Pancreas (tissue), 10 donors: ENCODE measurements around the gene PEX14. TPM values are rescaled to one million over a fixed set of nuclear protein-coding genes. Genes with fewer than 3 reads are reported as not detected.

Source experiments
- ATAC-seq, 4 donors: fragments of 200-7000 bp; cut with Tn5 transposase; one replicate each; pipeline versions ENCODE4 v1.8.0 to v1.9.1; 2020; ENCODE audit warnings: mild to moderate bottlenecking in 4 of 4, moderate library complexity in 4 of 4
- DNase-seq, 6 donors: peaks; one replicate each; pipeline ENCODE4 v3.0.0-alpha.2; 2020
- FAIRE-seq: peaks from 2 replicates; lab custom pipeline; 2012; peaks lifted over from hg19 to GRCh38; lab: Jason Lieb, UNC
- H3K27ac ChIP-seq, 4 donors: fragments of 200-600 bp; sonication (generic); 1 replicate in 3 of 4; 2 replicates in 1 of 4; pipeline versions ENCODE4 v1.5.0 to v1.8.0; 2020
- H3K27me3 ChIP-seq, 4 donors: fragments of 200-600 bp; one replicate each; pipeline ENCODE4 v1.8.0; 2021
- H3K36me3 ChIP-seq, 3 donors: fragments of 200-600 bp; sonication (generic) in 1 of 3; one replicate each; pipeline versions ENCODE4 v1.5.0 to v1.8.0; 2020 to 2021
- H3K4me1 ChIP-seq, 3 donors: fragments of 200-600 bp; one replicate each; pipeline ENCODE4 v1.8.0; 2021
- H3K4me3 ChIP-seq, 4 donors: fragments of 200-600 bp; sonication (generic) in 2 of 4; one replicate each; pipeline versions ENCODE4 v1.5.0 to v1.8.0; 2020 to 2021
- H3K9me3 ChIP-seq, 4 donors: fragments of 200-600 bp; one replicate each; pipeline ENCODE4 v1.8.0; 2021
- WGBS, 2 donors: extraction: QIAGEN DNeasy Blood & Tissue Kit; methylation state at CpG; one replicate each; pipeline ENCODE4 v1.1.7; 2013; 5-methylcytosine and 5-hydroxymethylcytosine counted together
- intact Hi-C, 3 donors: fragments of 100-400 bp; cut with DNase I; formaldehyde crosslinking; loops; one replicate each; pipeline versions ENCODE4 v1.11.1 to v1.14.2; 2022
- polyA plus RNA-seq, 2 donors: library from polyadenylated mRNA; stranded (reverse); fragments of 200-250 nt; gene quantifications; one replicate each; pipeline ENCODE4 v1.2.3, GENCODE V29; 2013
- total RNA-seq, 6 donors: library from RNA; stranded (reverse); fragmentation: NEBNext Ultra II Directional in 4 of 6; extraction: Animal tissue kit (Norgen Biotek cat#: 25700) in 4 of 6; gene quantifications; one replicate each; pipeline versions ENCODE4 v1.2.1 to v1.2.4, GENCODE V29; 2021 to 2023
- TF ChIP-seq, protein P1 (sequence below), 4 donors: fragments of 200-600 bp; sonication (generic) in 3 of 4; IDR thresholded peaks; one replicate each; pipeline versions ENCODE4 v1.5.0 to v1.8.0; 2021; ENCODE audit warnings: antibody characterized with exemption in 4 of 4
- donor health status: healthy with polysubstance abuse.
- donor health status: DM: no; HTN: no; CAD: no; lungs with moderate emphysema.
- donor health status: DM: no; HTN: no; CAD: no.
- donor health status: control.
- donor health status: control.
- donor health status: Bipolar disorder and iron deficiency.
- donor health status: DM: yes; HTN: yes; CAD: no.
- donor health status: DM: no; HTN: no; CAD: no.
- donor health status: DM: no; HTN: no; CAD: no.
- donor health status: DM: yes; HTN: yes; CAD: no.

The PEX14 gene
- total and polyA plus RNA-seq, 8 donors = 6.0 to 12.8 (median 8.2) TPM

DNA sequence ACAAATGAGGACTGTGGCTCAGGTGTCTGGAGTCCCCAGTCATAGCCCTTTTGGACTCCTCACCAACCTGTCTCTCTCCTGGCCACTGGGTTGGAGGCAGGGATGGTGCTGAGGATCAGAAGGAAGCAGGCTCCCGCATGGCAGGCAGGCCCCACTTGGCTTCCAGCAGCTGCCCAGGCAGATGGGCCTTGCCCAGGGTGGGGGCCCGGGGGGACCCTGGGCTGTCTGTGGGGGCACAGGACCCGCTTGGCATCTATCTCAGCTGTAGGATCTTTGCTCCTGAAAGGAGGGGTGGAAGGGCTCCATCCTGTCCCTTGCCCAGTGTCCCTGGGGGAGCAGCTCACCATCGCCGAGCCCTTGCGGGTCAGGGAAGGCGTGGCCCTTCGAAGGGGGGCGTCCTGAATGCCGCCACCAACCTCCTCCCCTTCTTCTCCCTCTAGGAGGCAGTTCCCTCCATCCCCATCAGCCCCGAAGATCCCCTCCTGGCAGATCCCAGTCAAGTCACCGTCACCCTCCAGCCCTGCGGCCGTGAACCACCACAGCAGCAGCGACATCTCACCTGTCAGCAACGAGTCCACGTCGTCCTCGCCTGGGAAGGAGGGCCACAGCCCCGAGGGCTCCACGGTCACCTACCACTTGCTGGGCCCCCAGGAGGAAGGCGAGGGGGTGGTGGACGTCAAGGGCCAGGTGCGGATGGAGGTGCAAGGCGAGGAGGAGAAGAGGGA, 154.5 kb downstream of the PEX14 start:
- intact Hi-C loops = no loop called here
- H3K4me3 ChIP-seq = no peak overlapping the region
- DNase-seq (peak in 2 of 6 donors; percentile 53 to 71), FAIRE-seq (no peak), ATAC-seq (peak in 2 of 4 donors; percentile 5 to 18)
- H3K4me1 ChIP-seq = peaks cover 0 to 3% (median 0%) of the 10 kb centered on the region in 3 donors
- H3K9me3 ChIP-seq = no peaks in the 10 kb centered on the region
- TF ChIP-seq, protein P1, sequence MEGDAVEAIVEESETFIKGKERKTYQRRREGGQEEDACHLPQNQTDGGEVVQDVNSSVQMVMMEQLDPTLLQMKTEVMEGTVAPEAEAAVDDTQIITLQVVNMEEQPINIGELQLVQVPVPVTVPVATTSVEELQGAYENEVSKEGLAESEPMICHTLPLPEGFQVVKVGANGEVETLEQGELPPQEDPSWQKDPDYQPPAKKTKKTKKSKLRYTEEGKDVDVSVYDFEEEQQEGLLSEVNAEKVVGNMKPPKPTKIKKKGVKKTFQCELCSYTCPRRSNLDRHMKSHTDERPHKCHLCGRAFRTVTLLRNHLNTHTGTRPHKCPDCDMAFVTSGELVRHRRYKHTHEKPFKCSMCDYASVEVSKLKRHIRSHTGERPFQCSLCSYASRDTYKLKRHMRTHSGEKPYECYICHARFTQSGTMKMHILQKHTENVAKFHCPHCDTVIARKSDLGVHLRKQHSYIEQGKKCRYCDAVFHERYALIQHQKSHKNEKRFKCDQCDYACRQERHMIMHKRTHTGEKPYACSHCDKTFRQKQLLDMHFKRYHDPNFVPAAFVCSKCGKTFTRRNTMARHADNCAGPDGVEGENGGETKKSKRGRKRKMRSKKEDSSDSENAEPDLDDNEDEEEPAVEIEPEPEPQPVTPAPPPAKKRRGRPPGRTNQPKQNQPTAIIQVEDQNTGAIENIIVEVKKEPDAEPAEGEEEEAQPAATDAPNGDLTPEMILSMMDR (IDR thresholded peaks at IDR 0.05) = no peak
- H3K27ac ChIP-seq = peak overlapping the region in 1 of 4 donors; percentile 11
- no peaks in the 10 kb centered on the region for H3K27me3 ChIP-seq
- 91 to 92% methylated on average over 25 of the region's 25 CpGs for WGBS, 2 donors
- H3K36me3 ChIP-seq = no peaks in the 10 kb centered on the region

DNA sequence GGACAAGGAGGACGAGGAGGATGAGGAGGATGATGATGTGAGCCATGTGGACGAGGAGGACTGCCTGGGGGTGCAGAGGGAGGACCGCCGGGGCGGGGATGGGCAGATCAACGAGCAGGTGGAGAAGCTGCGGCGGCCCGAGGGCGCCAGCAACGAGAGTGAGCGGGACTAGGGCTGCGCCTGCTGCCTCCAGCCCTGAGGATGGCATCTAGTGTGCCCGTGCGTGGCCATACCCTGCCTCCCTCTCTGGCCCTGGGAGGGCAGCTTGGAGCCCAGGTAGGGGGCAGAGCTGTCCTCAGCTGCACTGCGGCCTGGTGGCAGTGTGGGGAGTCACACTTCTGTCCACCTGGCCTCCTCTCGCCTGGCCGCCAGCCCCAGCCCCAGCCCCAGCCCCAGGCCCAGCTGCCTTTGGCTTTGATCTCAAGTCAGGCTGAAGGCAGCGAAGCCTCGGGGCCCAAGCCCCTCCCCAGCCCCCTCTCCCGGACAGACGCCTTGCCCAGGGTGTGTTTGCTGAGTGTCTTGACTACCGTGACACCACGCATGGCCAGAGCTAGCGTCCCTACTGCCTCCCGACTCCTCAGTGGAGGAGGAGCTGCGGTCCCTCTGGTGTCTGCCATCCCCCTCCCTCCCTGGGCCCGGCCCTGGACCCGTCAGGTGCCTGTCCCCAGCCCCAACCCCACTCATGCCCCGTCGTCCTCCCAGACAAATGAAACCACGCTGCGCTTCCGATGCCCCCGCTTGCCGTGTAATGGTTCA, 155.2 kb downstream of the PEX14 start:
- intact Hi-C loops = no loop called here
- H3K27me3 ChIP-seq = no peaks in the 10 kb centered on the region
- H3K36me3 ChIP-seq = no peaks in the 10 kb centered on the region
- peaks cover 0 to 3% (median 0%) of the 10 kb centered on the region in 3 donors for H3K4me1 ChIP-seq
- WGBS, 2 donors = 96 to 97% methylated on average over 30 to 36 of the region's 36 CpGs
- H3K9me3 ChIP-seq = no peaks in the 10 kb centered on the region
- no peak for FAIRE-seq
- H3K4me3 ChIP-seq = no peak overlapping the region
- H3K27ac ChIP-seq = no peak overlapping the region
- TF ChIP-seq, protein P1 (IDR thresholded peaks at IDR 0.05) = no peak
- no peak for ATAC-seq
- peak in 3 of 6 donors; percentile 7 to 73 (median 54) for DNase-seq

DNA sequence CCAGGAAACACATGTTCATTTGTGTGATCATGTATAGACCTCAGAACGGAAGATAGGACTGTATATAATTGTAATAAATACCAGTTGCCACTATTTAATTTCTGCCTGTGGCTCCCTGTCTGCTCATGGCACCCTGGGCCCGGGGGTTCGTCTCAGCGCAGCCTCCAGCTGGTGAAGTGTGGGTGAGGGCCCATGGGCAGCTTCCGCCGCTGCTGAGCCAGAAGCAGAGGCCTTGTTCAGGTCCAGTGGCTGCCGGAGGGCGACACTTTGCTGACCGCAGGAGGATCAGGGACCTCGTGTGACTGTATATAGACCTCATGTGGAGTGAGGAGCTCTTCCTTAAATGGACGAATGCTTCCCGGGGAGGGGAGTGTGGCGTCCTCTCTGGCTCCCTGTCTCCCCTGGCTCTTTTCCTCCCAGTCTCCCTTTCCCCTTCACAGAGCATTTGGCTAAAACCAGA, 155.9 kb downstream of the PEX14 start:
- no peak for ATAC-seq
- no peaks in the 10 kb centered on the region for H3K27me3 ChIP-seq
- H3K9me3 ChIP-seq = no peaks in the 10 kb centered on the region
- peak in 1 of 6 donors; percentile 41 for DNase-seq
- TF ChIP-seq, protein P1 (IDR thresholded peaks at IDR 0.05) = no peak
- FAIRE-seq = no peak
- H3K27ac ChIP-seq = no peak overlapping the region
- H3K4me1 ChIP-seq = peaks cover 0 to 3% (median 0%) of the 10 kb centered on the region in 3 donors
- H3K4me3 ChIP-seq = no peak overlapping the region
- intact Hi-C loops = no loop called here
- WGBS, 2 donors = 95% methylated on average over 13 of the region's 13 CpGs
- no peaks in the 10 kb centered on the region for H3K36me3 ChIP-seq

DNA sequence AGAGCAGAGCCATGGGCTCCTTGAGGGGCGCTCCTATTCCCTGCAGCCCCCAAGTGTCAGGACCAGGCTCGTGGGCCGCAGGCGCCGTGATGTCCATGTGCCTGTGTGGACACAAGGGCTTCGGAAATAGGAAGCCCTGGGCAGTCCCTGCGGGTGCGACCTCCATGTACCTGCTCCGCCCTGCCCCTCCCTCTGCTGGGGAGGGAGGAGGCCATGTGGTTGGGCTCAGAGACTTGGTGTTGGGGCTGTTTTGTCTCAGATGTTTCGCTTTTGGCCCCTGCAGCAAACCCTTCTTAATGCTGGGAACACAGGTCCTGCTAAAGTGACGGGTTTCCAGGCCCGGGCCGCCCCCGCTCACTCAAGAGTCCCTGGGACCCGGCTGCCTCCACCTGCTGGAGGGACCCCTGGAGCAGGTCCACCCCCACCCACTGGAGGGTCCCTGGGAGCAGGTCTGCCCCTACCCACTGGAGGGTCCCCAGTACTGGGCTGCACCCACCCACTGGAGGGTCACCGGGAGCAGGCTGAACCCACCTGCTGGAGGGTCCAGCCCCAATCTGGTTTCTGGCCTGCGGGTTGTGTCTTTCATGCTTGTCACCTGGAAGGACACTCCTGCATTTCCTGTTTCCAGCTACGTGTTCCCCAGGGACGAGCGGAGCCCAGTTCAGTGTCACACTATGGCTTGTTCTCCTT, 156.5 kb downstream of the PEX14 start:
- no peak overlapping the region for H3K4me3 ChIP-seq
- H3K9me3 ChIP-seq = no peaks in the 10 kb centered on the region
- H3K36me3 ChIP-seq = no peaks in the 10 kb centered on the region
- WGBS, 2 donors = 85 to 86% methylated on average over 19 to 20 of the region's 20 CpGs
- FAIRE-seq (no peak), DNase-seq (peak in 2 of 6 donors; percentile 51 to 64), ATAC-seq (peak in 1 of 4 donors; percentile 21)
- TF ChIP-seq, protein P1 (IDR thresholded peaks at IDR 0.05) = no peak
- H3K4me1 ChIP-seq = peaks cover 0 to 3% (median 0%) of the 10 kb centered on the region in 3 donors
- intact Hi-C loops = no loop called here
- peak overlapping the region in 1 of 4 donors; percentile 17 for H3K27ac ChIP-seq
- H3K27me3 ChIP-seq = no peaks in the 10 kb centered on the region
